Upper lobe of right lung (tissue), 1 donor: ENCODE results near the gene COA7. TPM values are rescaled to one million over a fixed set of nuclear protein-coding genes. Genes with fewer than 3 reads are reported as not detected.

Experiments used
- ATAC-seq: fragments of 200-7000 bp; cut with Tn5 transposase; one replicate; pipeline ENCODE4 v1.9.1; 2020; ENCODE audit warnings: mild to moderate bottlenecking, moderate library complexity
- DNase-seq: peaks from one replicate; pipeline ENCODE4 v3.0.0-alpha.2; 2020
- H3K27ac ChIP-seq: fragments of 200-600 bp; one replicate; pipeline ENCODE4 v1.8.0; 2022
- H3K27me3 ChIP-seq: fragments of 200-600 bp; one replicate; pipeline ENCODE4 v1.8.0; 2022; ENCODE audit warnings: mild to moderate bottlenecking
- H3K36me3 ChIP-seq: fragments of 200-600 bp; one replicate; pipeline ENCODE4 v1.8.0; 2022
- H3K4me1 ChIP-seq: fragments of 200-600 bp; one replicate; pipeline ENCODE4 v1.8.0; 2022
- H3K4me3 ChIP-seq: fragments of 200-600 bp; one replicate; pipeline ENCODE4 v1.8.0; 2022; ENCODE audit warnings: mild to moderate bottlenecking
- H3K9me3 ChIP-seq: fragments of 200-600 bp; one replicate; pipeline ENCODE4 v1.8.0; 2022
- CTCF ChIP-seq: fragments of 200-600 bp; IDR thresholded peaks from one replicate; pipeline ENCODE4 v1.8.0; 2022; ENCODE audit warnings: antibody characterized with exemption
- intact Hi-C: fragments of 100-400 bp; cut with DNase I; formaldehyde crosslinking; loops from one replicate; pipeline ENCODE4 v1.11.0; 2022
- total RNA-seq: library from RNA; stranded (reverse); fragmentation: NEBNext Ultra II Directional; extraction: Animal tissue kit (Norgen Biotek cat#: 25700); gene quantifications from one replicate; pipeline ENCODE4 v1.2.1, GENCODE V29; 2021
- donor health status: DM: no; HTN: yes; CAD: no; lungs with severe emphysema.

COA7 gene
- total RNA-seq, 1 donor from 2014 or later, result 17.9 TPM

GRCh38 chr1:52665006-52665941, 32.9 kb downstream of the COA7 start:
- H3K27me3 ChIP-seq, result no peaks in the 10 kb centered on the region
- no peaks in the 10 kb centered on the region for H3K4me1 ChIP-seq
- DNase-seq (no peak), ATAC-seq (no peak)
- intact Hi-C loops, result no loop called here
- no peaks in the 10 kb centered on the region for H3K9me3 ChIP-seq
- H3K4me3 ChIP-seq, result no peak overlapping the region
- H3K36me3 ChIP-seq, result no peaks in the 10 kb centered on the region
- TF ChIP-seq CTCF, result no peak
- no peak overlapping the region for H3K27ac ChIP-seq

GRCh38 chr1:52663716-52664115, 34.4 kb downstream of the COA7 start:
- Histone ChIP-seq H3K27ac (no peak overlapping the region), H3K4me3 (no peak overlapping the region), H3K9me3 (no peaks in the 10 kb centered on the region), H3K36me3 (no peaks in the 10 kb centered on the region), H3K4me1 (no peaks in the 10 kb centered on the region), H3K27me3 (no peaks in the 10 kb centered on the region)
- no peak for DNase-seq
- TF ChIP-seq CTCF, result no peak
- intact Hi-C loops, result no loop called here
- ATAC-seq, result no peak

- TF ChIP-seq CTCF, result no peak
- peak; percentile 54 for ATAC-seq
- H3K27me3 ChIP-seq, result no peaks in the 10 kb centered on the region
- H3K4me3 ChIP-seq, result no peak overlapping the region
- no peak overlapping the region for H3K27ac ChIP-seq
- H3K9me3 ChIP-seq, result no peaks in the 10 kb centered on the region
- intact Hi-C loops, result no loop called here
- H3K4me1 ChIP-seq, result no peaks in the 10 kb centered on the region
- no peaks in the 10 kb centered on the region for H3K36me3 ChIP-seq
- DNase-seq, result no peak
These were observed 35.4 kb downstream of the COA7 start for GRCh38 chr1:52662645-52663313.

- no peaks in the 10 kb centered on the region for H3K9me3 ChIP-seq
These were observed 37.3 kb downstream of the COA7 start for GRCh38 chr1:52660807-52661206.

More at GRCh38 chr1:52660807-52661206, 37.3 kb downstream of the COA7 start:
- TF ChIP-seq CTCF, result no peak
- Histone ChIP-seq H3K27me3 (no peaks in the 10 kb centered on the region), H3K36me3 (no peaks in the 10 kb centered on the region), H3K4me1 (no peaks in the 10 kb centered on the region), H3K4me3 (no peak overlapping the region), H3K27ac (no peak overlapping the region)
- DNase-seq (no peak), ATAC-seq (no peak)
- intact Hi-C loops, result no loop called here
